Left ventricle myocardium inferior (tissue), 1 donor: ENCODE results near the gene ANKS1B. TPM values are rescaled to one million over a fixed set of nuclear protein-coding genes. Genes with fewer than 3 reads are reported as not detected.

Experiments used
- DNase-seq: peaks from one replicate; pipeline ENCODE4 v3.0.0-alpha.2; 2020
- H3K27ac ChIP-seq: fragments of 200-600 bp; replicated peaks from 2 replicates; pipeline ENCODE4 v1.8.0; 2021
- H3K27me3 ChIP-seq: fragments of 200-600 bp; 2 replicates; pipeline ENCODE4 v1.8.0; 2021; ENCODE audit warnings: low read depth
- H3K36me3 ChIP-seq: fragments of 200-600 bp; 2 replicates; pipeline ENCODE4 v1.8.0; 2021
- H3K4me1 ChIP-seq: fragments of 200-600 bp; 2 replicates; pipeline ENCODE4 v1.8.0; 2021
- H3K4me3 ChIP-seq: fragments of 200-600 bp; 2 replicates; pipeline ENCODE4 v1.8.0; 2021; ENCODE audit warnings: mild to moderate bottlenecking, moderate library complexity
- H3K9me3 ChIP-seq: fragments of 200-600 bp; replicated peaks from 2 replicates; pipeline ENCODE4 v1.8.0; 2021
- CTCF ChIP-seq: fragments of 200-600 bp; IDR thresholded peaks from 2 replicates; pipeline ENCODE4 v1.8.0; 2021; ENCODE audit warnings: antibody characterized with exemption, mild to moderate bottlenecking, borderline replicate concordance
- intact Hi-C: fragments of 100-400 bp; cut with micrococcal nuclease; formaldehyde crosslinking; loops from one replicate; pipeline ENCODE4 v1.11.0; 2022
- total RNA-seq: library from RNA; stranded (reverse); fragmentation: NEBNext Ultra II Directional; extraction: Animal tissue kit (Norgen Biotek cat#: 25700); gene quantifications from one replicate; pipeline ENCODE4 v1.2.1, GENCODE V29; 2021
- donor health status: DM: no; HTN: yes; CAD: no; lungs with severe emphysema.

The ANKS1B gene
- total RNA-seq, 1 donor from 2014 or later: 1.6 TPM

- Histone ChIP-seq H3K36me3 (no peaks in the 10 kb centered on the region), H3K27me3 (no peaks in the 10 kb centered on the region), H3K9me3 (peaks cover 11% of the 10 kb centered on the region), H3K27ac (no peak overlapping the region), H3K4me1 (no peaks in the 10 kb centered on the region), H3K4me3 (no peak overlapping the region)
- TF ChIP-seq CTCF: no peak
- no peak for DNase-seq
- intact Hi-C loops: no loop called here
Measured at GRCh38 chr12:99611599-99611998, 373.1 kb downstream of the ANKS1B start.

DNA sequence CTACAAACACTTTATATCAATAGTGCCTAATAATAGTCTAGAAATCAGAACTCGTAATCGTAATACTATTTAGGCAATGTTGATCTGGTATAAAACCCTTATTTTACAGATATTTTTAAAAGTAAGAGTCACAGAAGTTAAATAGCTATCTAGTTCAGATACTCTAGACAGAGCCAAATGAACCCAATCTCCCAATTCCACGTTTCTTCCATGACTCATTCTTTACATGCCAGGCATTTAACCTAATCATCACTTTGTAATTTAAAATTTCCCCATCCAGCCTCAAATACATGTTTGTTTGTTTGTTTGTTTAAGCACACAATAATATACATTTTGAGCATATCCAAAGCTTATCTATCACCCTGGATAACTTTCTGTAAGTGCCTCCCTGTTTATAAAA, 373.6 kb downstream of the ANKS1B start:
- intact Hi-C loops: no loop called here
- Histone ChIP-seq H3K9me3 (peaks cover 6% of the 10 kb centered on the region), H3K27ac (no peak overlapping the region), H3K27me3 (no peaks in the 10 kb centered on the region), H3K4me3 (no peak overlapping the region), H3K4me1 (no peaks in the 10 kb centered on the region), H3K36me3 (no peaks in the 10 kb centered on the region)
- TF ChIP-seq CTCF: no peak
- DNase-seq: no peak

DNA sequence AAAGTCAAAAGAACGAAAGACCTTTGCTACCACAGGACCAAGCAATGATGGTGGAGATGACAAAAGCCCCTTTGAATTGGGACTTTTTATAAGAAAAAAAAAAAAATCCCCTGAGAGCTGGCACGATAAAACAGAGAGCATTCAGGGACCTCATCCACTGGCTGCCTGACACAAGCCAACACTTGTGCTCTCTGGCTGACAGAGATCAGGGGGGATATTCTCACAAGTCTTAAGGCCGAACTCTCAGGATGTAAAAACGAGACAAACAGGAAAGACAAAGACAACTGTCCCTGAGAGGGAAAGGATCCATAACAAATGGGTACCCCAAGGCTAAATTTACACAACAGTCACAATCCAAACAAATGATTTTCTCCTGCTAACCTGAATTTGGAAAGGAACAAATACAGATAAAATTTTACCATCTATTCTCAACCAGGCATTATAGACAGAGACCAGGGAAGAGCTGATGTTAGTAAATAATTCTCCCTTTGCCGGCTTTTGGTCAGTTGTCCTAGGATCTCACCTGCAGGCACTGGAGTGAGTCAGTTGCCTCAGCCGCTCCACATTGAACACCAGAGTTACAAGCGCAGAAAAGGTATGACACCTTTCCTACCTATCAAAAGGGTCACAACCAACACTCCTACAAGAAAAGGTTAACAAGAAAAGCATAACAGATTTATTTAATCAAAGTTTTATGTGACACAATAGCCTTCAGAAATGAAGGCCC, 375.1 kb downstream of the ANKS1B start:
- intact Hi-C loops: no loop called here
- no peak for TF ChIP-seq CTCF
- H3K27ac ChIP-seq: no peak overlapping the region

GRCh38 chr12:99600388-99600787, 384.3 kb downstream of the ANKS1B start:
- no peak for TF ChIP-seq CTCF
- Histone ChIP-seq H3K27ac (no peak overlapping the region), H3K9me3 (peaks cover 14% of the 10 kb centered on the region), H3K4me3 (no peak overlapping the region), H3K27me3 (no peaks in the 10 kb centered on the region), H3K4me1 (no peaks in the 10 kb centered on the region), H3K36me3 (no peaks in the 10 kb centered on the region)
- intact Hi-C loops: no loop called here
- no peak for DNase-seq

More for the DNA sequence above, 375.1 kb downstream of the ANKS1B start:
- Histone ChIP-seq H3K4me1 (no peaks in the 10 kb centered on the region), H3K27me3 (no peaks in the 10 kb centered on the region), H3K4me3 (no peak overlapping the region), H3K36me3 (no peaks in the 10 kb centered on the region), H3K9me3 (no peaks in the 10 kb centered on the region)
- no peak for DNase-seq

GRCh38 chr12:99598785-99599184, 386.0 kb downstream of the ANKS1B start:
- H3K27ac ChIP-seq: no peak overlapping the region
- H3K27me3 ChIP-seq: no peaks in the 10 kb centered on the region
- no peaks in the 10 kb centered on the region for H3K4me1 ChIP-seq
- H3K36me3 ChIP-seq: no peaks in the 10 kb centered on the region
- H3K9me3 ChIP-seq: peaks cover 14% of the 10 kb centered on the region
- DNase-seq: no peak
- no peak overlapping the region for H3K4me3 ChIP-seq
- TF ChIP-seq CTCF: no peak
- intact Hi-C loops: no loop called here
